GM18526 (cell line): Measurements from ENCODE around the gene SBNO2.

Source experiments
- POLR2A ChIP-seq: IDR thresholded peaks from 3 replicates; pipeline ENCODE4 v1.6.1; 2011; ENCODE audit not compliant: insufficient read length; ENCODE audit errors: extremely low read depth

SBNO2 gene

GRCh38 chr19:1091544-1092175 is 82.4 kb downstream of the SBNO2 start:
- TF ChIP-seq POLR2A: no peak

GRCh38 chr19:1090731-1091543 is 83.1 kb downstream of the SBNO2 start:
- no peak for TF ChIP-seq POLR2A

DNA sequence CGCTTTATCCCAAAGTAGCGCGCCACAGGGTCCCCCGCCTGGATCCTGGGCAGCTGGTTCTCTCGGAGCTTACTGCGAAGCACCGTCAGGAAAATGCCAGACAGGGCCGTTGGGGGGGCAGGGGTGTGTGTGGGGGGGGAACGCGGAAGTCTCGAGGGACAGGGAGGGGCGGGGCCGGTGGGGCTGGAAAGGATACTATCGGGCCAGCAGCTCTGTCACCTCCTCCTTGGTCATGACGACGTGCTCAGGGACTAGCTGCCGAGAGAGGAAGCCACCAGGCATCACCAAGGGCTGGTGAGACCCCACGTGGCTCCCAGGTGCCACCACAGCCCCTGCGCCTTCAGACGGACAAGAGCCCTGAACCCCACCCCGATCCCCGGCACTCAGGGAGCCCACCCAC is 84.2 kb downstream of the SBNO2 start:
- no peak for TF ChIP-seq POLR2A

DNA sequence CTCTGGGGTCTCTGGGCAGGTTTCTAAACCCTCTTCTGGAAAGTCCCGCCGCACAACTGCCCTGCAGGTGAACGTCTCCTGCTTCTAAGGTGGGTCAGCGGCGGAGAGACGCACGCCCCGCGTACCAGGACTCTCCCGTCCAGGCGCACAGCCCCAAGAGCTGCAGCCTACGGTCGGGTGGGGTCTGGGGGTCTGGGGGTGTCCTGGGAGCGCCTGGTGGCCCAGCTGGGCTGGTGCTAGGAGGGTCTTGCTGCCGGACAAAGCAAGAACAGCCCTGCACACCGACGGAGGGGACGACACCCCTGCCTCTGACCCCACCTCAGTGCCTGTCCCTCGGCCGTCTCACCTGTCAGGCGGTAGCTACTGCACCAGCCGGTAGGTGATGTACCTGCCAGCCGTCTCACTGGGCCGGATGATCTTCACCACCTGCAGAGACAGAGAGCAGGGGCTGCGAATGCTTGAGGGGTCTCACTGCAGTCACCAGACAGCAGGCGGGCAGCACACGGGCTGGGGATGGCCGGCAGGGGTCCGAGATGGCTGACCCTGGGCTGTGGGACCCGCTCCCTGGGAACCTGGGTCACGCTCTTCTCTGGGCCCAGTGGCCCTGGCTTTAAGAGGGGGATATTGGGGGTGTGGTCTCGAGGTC is 84.8 kb downstream of the SBNO2 start:
- TF ChIP-seq POLR2A: no peak

GRCh38 chr19:1088416-1089010 is 85.6 kb downstream of the SBNO2 start:
- TF ChIP-seq POLR2A: no peak

DNA sequence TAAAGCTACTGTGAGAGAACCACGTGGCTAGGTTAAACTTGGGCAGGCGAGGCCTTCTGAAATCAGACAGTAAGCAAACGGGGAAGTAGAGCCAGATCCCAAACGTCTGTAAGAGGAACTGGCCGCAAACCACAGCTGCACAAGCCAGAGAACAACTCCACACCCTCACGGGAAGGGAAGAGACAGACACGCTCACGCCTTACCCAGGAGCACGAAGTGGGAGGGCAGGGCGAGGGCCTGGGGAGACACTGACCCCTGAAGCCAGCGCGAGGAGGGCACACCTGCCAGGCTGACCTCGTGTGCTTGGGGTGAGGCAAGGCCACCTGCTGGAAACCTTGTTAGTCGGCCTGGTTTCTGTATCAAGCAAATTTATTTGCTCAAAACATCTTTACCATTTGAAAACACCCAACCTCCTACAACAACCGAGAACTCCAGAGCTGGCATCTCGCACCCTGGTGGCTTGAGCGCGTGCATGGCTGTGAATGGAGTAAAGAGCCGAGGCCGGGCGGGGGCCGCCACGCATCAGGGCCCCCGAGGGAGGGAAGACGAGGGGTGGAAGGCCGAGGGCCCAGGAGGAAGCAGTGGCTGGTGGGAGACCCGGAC is 86.2 kb downstream of the SBNO2 start:
- peak; percentile 25 for TF ChIP-seq POLR2A

GRCh38 chr19:1086613-1087012 is 87.5 kb downstream of the SBNO2 start:
- no peak for TF ChIP-seq POLR2A

GRCh38 chr19:1085676-1086442 is 88.2 kb downstream of the SBNO2 start:
- no peak for TF ChIP-seq POLR2A

DNA sequence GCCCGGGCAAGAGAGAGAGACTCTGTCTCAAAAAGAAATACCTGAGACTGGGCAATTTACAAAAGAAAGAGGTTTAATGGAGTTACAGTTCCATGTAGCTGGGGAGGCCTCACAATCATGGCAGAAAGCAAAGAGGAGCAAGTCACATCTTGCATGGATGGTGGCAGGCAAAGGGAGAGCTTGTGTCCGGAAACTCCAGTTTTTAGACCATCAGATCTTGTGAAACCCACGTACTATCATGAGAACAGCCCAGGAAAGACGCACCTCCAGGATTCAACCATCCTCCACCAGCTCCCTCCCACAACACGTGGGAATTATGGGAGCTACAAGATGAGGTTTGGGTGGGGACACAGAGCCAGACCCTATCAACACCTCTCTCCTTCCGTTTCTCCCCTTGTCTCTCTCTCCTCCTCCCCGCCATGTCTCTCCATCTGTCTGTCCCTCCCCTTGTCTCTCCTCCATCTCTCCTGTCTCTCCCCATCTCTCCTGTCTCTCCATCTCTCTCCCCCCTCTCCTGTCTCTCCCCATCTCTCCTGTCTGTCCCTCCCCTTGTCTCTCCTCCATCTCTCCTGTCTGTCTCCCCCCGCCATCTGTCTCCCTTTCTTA is 88.9 kb downstream of the SBNO2 start:
- TF ChIP-seq POLR2A: no peak

- no peak for TF ChIP-seq POLR2A
These were observed 89.8 kb downstream of the SBNO2 start for GRCh38 chr19:1084024-1084868.

- TF ChIP-seq POLR2A: no peak
These were observed 90.9 kb downstream of the SBNO2 start for GRCh38 chr19:1082928-1083816.

DNA sequence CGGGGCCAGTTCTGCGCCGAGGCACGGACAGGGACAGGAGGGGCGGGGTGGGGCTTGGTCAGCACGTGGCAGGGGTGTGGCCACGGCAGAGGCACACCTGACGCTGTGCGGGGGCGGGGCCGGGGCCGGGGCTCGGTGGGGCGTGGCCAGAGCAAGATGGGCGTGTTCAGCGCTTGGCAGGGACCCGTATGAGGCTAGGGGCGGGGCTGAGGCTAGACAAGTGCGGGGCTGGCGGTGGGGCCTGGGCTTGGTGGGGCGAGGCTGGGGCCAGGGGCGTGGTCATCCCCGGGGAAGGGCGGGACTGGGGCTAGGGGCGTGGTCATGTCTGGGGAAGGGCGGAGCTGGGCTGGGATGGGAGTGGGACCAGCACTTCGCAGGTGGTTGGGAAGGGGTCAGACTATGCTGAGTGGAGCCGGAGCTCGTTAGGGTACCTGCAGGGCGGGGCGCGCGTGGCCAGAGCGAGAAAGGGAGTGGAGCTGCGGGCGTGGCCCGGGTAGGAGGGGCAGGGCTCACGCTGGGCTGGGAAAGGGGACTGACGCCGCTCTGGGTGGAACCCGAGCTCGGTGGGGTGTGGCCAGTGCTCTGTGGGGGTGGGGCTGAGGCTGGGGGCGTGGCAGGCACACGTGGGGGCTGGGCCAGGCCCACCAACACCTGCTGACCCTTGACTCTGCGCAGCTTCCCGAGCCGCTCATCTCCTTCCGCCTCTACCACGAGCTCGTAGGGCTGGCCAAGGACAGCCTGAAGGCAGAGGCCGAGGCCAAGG is 91.7 kb downstream of the SBNO2 start:
- TF ChIP-seq POLR2A: no peak
